ENCODE results near the gene CAD.

- TF ChIP-seq EZH2 (IDR thresholded peaks at IDR 0.05; ENCODE audit: low read depth), result no peak
- TF ChIP-seq CTCF (conservative IDR thresholded peaks at IDR 0.05), result no peak
Observed at GRCh38 chr2:27261241-27261925, 44.2 kb downstream of the CAD start.
